ENCODE data around the gene THEMIS.
"Not testable (repeated sequence)": the region's sequence is repeated elsewhere in the genome, so short reads cannot be mapped to it uniquely, and the experiment has no call there.

Gene THEMIS, protein sequence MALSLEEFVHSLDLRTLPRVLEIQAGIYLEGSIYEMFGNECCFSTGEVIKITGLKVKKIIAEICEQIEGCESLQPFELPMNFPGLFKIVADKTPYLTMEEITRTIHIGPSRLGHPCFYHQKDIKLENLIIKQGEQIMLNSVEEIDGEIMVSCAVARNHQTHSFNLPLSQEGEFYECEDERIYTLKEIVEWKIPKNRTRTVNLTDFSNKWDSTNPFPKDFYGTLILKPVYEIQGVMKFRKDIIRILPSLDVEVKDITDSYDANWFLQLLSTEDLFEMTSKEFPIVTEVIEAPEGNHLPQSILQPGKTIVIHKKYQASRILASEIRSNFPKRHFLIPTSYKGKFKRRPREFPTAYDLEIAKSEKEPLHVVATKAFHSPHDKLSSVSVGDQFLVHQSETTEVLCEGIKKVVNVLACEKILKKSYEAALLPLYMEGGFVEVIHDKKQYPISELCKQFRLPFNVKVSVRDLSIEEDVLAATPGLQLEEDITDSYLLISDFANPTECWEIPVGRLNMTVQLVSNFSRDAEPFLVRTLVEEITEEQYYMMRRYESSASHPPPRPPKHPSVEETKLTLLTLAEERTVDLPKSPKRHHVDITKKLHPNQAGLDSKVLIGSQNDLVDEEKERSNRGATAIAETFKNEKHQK

DNA sequence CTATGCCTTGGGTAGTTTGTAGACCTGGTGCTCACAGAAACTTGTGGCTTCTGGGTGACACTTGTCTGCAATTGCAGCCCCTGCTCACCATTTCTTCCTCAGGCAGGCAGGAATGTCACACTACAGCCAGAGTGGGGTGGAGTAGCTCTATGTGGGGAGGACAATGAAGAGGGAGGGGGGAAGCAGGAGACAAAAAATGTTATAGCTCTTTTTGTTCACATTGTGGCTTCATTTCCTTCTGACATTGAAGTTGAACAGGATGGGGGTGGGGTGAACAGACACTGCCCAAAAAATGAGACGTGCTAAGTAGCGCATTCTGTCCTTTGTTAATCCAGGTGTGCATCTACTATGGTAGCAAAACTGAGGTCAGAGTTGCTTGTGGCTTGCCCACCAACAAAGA, at the start of gene THEMIS:
THEMIS (minus strand) TSS at position 124 of the 400 bp plus-strand sequence. CDS start 126 bp downstream, outside the sequence.
- no peak for DNase-seq (ENCODE audit: low read depth in 2 of 2)

DNA sequence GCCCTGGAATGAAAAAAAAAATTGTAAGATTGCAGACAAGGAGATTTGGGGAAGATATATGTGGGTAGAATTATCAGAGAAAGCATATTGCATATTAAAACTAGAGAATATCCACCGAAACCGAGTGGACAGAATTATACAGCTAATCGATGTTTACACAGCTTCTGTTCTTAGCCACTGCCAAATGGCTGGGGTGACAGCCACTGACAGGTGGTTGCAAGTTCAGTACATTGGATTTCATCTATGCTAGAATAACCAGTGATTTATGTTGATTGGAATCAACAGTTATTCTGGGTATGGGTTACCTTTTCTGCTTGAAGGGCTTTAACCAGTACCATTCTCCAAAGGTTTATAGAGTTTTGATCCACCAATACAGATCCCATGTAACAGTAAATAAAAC, 48.4 kb upstream of the THEMIS start:
- DNase-seq (ENCODE audit: low read depth in 2 of 2) = no peak

DNA sequence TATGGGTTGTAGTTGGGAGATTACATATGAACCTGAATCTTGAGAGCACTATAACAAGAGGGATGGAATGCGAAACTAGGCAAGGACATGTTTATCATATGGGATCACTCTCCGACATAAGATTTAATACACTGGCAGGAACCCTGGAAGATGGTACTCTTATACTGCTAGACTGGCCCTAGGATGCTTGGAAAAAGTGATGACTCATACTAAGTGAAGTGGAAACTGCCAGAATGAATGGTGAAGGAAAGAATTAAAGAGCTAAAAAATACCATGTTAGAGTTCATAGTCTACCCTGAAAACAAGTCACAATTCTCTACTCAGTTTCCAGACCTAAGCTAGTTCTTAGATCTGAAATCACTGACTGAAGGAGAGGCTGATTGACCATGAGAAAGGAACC, 45.5 kb upstream of the THEMIS start:
- DNase-seq (ENCODE audit: low read depth in 2 of 2) = no peak

- DNase-seq (ENCODE audit: low read depth in 2 of 2) = no peak
Observed at GRCh38 chr6:127945434-127946097, 44.7 kb upstream of the THEMIS start.

- no peak for DNase-seq (ENCODE audit: low read depth in 2 of 2)
Observed at GRCh38 chr6:127941228-127941627, 40.4 kb upstream of the THEMIS start.

DNA sequence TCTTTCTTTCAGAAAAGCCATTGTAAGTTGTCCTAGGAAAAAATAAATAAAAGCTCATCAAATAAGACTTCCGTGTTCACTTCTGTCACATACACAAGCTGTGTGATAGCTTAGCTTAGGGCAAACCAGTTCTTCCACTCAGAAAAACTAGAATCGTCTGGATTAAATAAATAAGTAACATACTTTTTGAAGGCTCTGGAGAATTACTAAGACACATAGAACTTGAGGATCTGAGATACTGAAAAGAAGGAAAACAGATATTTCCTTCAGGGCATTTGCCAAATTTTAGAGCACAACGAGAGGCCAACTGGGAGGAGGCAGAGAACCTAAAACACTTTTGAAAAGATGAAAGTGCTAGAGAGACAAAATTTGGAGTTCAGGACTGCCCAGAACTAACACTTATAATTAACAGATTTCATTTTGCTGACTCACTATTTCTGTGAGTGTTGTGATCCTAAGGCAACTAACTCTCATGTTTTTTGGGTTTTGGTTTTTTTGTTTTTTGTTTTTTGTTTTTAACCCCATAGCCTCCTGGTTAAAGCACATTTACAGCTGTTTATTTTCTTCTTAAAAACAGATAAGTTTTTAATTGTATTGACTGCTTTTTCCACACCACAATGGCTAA, 38.7 kb upstream of the THEMIS start:
- DNase-seq (ENCODE audit: low read depth in 2 of 2) = no peak

DNA sequence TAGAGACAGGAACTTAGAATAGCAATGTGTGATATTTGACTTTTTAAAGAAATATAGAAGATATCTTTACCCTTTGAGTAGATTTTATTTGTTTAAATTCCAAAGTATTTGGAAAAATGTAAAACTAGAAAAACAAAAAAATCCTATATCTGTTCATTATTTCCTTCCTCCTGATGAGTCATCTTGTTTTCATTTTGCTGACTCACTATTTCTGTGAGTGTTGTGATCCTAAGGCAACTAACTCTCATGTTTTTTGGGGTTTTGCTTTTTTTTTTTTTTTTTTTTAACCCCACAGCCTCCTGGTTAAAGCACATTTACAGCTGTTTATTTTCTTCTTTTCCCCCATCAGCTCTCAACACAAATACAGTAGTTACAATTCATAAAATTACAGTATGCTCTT, 37.8 kb upstream of the THEMIS start:
- DNase-seq (ENCODE audit: low read depth in 2 of 2) = peak; percentile 16 to 35

DNA sequence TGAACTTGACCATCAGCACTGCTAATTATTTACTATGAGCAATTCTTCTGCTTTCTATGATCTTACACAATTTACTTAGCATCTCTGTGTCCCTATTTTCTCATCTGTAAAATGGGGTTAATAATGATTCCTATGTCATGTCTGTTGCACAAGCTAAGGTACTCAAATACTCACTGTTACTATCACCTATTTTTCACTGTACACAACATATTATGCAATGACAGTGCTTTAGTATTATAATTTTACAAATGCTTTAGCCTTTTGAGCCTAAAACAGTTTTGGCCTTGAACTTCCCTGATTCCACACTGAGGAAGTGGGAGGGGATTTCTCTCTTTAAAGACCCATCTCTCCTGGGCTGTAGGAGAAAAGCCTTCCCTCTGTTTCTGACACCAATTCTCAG, 36.9 kb upstream of the THEMIS start:
- no peak for DNase-seq (ENCODE audit: low read depth in 2 of 2)

- no peak for DNase-seq (ENCODE audit: low read depth in 2 of 2)
Observed at GRCh38 chr6:127937102-127937501, 36.2 kb upstream of the THEMIS start.

DNA sequence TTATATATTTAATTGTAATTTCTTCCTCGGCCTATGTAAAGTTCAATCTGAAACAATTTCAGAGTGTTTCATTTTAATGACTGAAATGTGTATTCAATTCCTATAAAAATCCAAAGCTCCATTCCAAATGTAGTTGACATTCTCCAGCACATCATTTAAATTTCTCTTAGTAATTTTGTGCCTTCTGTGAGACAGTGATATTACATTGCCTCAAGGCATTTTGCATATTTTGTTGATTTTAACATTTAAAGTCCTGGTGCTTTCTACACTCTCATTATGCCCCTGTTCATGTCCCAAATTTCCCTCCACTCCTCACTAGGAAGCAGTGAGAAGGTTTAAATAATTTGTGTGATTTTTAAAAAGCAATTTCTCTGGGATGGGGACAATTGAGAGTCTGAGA, 34.1 kb upstream of the THEMIS start:
- DNase-seq (ENCODE audit: low read depth in 2 of 2) = no peak

DNA sequence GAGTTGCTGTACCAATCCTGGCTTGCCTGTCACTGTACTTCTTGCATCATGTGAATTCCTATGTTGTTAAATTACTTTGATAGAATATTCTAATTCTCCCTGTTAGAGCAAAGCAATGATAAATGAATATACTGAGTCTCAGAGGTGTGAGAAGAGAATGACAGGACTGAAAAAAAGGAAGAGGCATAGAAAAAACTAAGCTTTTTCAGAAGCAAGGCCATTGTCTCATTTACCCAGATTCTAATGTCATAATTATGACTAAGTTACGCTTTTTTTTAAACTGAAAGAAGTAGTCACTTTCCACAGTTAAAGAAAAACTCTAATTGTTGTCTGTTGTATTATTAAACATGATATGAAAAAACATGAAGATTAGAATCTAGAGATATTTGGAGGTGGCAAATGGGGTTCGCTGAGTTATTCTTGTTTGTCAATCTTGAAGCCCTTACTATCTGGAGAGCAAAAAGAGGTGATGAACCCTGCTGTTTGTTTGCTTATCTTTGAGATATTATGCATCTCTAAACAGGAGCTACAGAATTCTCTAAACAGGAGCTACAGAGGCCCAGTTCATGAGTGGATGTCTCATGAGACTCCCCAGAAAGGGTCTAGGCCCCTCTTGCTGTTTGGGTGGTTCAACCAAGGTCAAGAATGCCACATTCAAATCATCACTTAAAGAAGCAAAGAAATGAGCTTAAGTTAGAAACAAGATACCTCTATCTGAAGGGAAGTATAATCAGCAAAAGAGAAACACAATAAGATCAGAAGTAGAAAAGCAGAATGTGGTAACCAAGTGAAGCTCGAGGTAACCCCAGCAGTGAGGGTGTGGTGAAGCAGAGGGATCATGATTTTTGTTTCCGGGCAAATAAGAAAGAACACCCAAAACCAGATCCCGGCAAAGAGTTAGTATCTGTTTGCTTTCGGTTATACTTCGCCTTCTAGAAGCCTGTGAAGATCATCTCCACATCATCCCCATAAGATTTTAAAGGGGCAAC, 33.3 kb upstream of the THEMIS start:
- no peak for DNase-seq (ENCODE audit: low read depth in 2 of 2)

DNA sequence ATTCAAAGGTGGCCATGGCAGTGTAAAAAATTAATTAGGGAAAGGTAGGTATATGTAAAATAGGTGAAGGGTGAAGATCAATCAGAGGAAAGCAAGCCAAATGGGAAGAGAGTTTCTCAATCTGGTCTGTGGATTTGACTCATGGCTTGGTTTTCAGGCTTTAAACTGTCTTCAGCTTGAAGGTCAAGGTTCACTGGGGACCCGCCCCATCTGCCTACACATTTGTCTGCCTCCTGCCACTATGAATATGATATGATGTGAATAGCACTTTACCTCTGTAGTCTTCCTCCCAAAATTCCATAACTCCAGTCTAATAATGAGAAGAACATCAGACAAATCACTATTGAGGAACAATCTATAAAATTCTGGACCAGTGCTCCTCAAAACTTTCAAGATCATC, 32.3 kb upstream of the THEMIS start:
- no peak for DNase-seq (ENCODE audit: low read depth in 2 of 2)

- no peak for DNase-seq (ENCODE audit: low read depth in 2 of 2)
Observed at GRCh38 chr6:127932708-127933107, 31.9 kb upstream of the THEMIS start.

- not testable (repeated sequence) for DNase-seq (ENCODE audit: low read depth in 2 of 2)
Observed at GRCh38 chr6:127926441-127926840, 25.6 kb upstream of the THEMIS start.

- DNase-seq (ENCODE audit: low read depth in 2 of 2) = no peak
Observed at GRCh38 chr6:127924440-127924839, 23.6 kb upstream of the THEMIS start.

DNA sequence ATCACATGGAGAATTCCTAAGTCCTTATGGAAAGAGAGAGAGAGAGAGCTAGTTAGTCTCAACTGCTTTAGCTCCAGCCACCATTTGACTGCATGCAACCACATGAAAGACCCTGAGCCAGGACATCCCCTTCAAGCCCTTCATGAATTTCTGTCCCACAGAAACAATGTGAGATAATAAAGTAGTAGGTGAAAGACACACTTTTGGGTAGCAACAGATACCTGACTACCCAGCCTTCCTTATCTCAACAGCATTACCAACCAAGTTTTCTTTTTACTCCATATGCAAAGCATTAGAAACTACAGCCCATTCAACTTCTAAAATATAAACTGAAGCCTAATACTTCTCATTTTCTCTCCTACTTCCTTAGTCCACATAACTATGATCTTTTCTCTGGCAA, 23.2 kb upstream of the THEMIS start:
- DNase-seq (ENCODE audit: low read depth in 2 of 2) = no peak

- DNase-seq (ENCODE audit: low read depth in 2 of 2) = no peak
Observed at GRCh38 chr6:127923135-127923534, 22.3 kb upstream of the THEMIS start.

GRCh38 chr6:127921982-127922381, 21.1 kb upstream of the THEMIS start:
- no peak for DNase-seq (ENCODE audit: low read depth in 2 of 2)

DNA sequence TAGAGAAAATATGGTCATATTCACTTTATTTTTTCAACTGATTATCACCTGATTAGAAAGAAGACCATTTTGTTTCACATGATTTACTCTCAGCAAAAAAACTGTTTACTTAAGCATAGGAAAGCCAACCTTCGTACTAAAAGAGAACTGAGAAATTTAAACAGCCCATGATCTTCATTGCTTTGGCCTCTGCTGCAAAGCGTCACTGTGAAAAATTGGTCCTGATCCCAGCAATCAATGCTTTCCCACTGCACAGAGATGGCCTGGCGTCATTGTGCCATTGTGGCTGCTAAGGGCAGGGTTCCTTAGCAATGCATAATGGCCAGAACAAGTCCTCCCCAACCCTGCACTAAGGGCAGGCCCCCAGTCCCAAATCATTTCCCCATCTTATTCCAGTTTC, 19.9 kb upstream of the THEMIS start:
- no peak for DNase-seq (ENCODE audit: low read depth in 2 of 2)

DNA sequence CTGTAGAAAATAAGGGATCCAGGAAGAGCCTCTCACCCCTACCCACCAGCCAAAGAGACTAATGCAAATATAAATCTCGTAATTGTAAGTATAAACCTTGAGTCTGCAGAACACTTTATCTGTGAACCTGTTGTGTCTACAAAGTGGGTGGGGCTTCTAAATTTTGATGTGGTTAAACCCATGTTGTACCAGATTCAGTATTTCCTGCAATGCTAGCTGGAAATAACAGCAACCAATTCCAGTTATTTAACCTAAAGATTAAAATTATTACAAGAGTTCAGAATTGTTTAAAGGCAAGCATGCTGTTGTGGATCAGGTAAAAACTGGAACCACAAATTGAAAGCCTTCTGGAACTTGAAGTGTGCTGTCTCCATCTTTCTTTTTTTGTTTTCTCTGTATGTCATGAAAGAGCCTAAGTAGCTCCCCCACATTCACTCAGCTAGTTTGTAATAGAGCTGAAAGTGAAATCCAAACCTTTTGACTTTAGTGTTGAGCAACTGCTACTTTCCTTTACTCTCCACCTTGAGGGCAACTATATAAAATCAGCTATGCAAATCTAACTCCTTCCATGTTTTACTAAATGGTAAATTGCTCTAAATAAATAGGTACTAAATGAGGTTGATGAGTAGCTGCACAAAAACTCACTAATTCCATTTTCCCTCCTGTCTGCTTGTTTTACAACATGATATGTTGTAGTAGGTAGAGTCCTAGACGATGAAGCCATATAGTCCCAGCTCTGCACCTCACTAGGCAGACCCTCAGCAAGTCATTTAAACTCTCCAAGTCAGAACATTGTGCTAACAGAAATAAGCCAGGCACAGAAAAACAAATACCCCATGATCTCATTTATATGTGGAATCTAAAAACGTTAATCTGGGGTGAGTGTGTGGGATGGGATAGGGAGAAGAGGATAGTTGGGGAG, 17.9 kb upstream of the THEMIS start:
- no peak for DNase-seq (ENCODE audit: low read depth in 2 of 2)

Data from fibroblast of skin of left biceps (primary cell).